ENCODE results near the gene CELA3B.

Gene CELA3B

DNA sequence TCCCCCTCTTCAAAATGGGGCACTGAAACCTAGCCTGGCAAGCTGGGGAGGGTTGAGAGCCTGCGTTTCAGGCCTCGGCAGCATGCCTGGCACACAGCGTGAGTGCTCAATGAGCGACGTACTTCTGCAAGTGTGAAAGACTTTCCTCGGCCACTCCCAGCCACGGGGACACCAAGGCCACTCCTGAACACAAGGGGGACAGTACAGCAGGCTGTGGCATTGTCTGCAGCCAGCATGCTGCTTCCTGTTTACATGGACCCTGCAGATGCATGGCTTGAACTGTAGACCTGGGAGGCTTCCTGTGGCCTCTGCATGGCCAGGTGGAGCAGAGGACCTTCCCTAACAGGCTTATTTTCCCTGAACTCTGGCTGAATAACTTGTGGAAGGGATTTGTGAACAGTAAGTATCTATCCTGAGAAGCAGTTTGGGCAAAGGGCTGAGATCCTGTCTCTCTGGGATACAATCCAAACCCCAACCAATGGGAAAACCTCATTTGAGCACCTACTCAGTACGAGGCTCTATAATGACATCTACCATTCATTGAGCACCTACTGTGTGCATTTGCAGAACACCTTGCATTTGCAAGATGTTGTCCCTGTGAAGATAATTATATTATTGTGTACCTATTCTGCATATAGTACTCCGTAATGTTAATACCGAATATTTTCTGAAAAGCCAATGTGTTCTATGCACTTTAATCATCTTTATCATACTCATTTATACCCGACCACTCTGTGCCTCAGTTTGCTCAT lies 29.8 kb upstream of the CELA3B start:
- TF ChIP-seq CTCF (IDR thresholded peaks at IDR 0.05; ENCODE audit: insufficient read depth, low read depth, low read length, missing control alignments) = no peak
- H3K4me3 ChIP-seq (ENCODE audit: low read length) = no peak overlapping the region
- no peak for DNase-seq (ENCODE audit: low read depth)

GRCh38 chr1:21950734-21951133 lies 26.1 kb upstream of the CELA3B start:
- no peak for TF ChIP-seq CTCF (IDR thresholded peaks at IDR 0.05; ENCODE audit: insufficient read depth, low read depth, low read length, missing control alignments)

DNA sequence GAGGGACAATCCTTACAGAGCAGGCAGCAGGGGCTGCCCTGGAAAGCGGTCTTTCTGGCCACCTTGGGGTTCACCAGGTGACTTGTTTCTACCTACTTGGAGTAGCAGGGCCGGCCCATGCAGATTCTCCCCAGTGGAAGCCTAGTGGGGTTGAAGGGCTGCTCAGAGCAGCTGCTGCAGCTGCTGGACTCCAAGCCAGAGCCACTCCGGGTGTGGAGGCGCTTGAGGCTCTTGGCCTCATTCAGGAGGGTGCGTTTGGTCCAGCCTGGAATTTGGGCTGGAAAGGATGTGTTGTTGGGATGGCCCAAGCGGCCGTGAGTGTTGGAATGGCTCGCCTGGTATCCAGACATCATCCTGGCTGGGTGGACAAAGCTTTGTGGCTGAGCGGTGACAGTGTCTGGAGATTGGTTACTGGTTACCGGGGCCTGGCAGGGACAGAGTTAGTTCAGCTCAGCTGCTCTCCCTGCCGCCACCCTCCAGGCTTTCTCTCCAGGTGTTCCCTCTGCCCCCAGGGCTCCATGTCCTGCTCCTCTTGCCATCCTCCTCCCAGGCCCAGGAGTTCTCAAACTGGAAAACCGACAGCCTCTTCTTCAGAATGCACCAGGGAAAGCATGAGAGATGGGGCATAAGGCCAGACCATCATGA lies 25.5 kb upstream of the CELA3B start:
- no peak for DNase-seq (ENCODE audit: low read depth)

More at GRCh38 chr1:21950734-21951133, 26.1 kb upstream of the CELA3B start:
- H3K4me3 ChIP-seq (ENCODE audit: low read length) = no peak overlapping the region
- no peak for DNase-seq (ENCODE audit: low read depth)

GRCh38 chr1:21952786-21953520 lies 23.9 kb upstream of the CELA3B start:
- no peak for TF ChIP-seq CTCF (IDR thresholded peaks at IDR 0.05; ENCODE audit: insufficient read depth, low read depth, low read length, missing control alignments)
- no peak for DNase-seq (ENCODE audit: low read depth)
- no peak overlapping the region for H3K4me3 ChIP-seq (ENCODE audit: low read length)

More for the DNA sequence above, 25.5 kb upstream of the CELA3B start:
- TF ChIP-seq CTCF (IDR thresholded peaks at IDR 0.05; ENCODE audit: insufficient read depth, low read depth, low read length, missing control alignments) = no peak
- H3K4me3 ChIP-seq (ENCODE audit: low read length) = no peak overlapping the region

DNA sequence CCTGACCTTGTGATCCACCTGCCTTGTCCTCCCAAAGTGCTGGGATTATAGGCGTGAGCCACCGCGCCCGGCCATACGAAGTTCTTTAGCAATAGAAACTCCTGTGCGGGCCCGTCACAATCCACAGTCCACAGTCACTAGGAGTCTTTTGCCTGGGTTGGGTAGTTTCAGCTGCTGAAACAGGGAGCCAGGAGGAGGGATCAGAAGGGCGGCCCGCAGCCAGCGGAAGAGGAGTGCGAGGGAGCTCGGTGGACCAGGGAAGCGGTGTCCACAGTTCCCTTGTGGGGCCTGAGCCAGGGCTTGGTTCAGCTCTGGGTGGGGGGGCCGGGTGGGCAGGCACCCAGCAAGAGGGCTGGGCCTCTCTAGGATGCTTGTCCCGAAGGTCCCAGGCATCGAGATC lies 21.8 kb upstream of the CELA3B start:
- TF ChIP-seq CTCF (IDR thresholded peaks at IDR 0.05; ENCODE audit: insufficient read depth, low read depth, low read length, missing control alignments) = no peak
- no peak for DNase-seq (ENCODE audit: low read depth)

GRCh38 chr1:21955501-21956281 lies 21.1 kb upstream of the CELA3B start:
- DNase-seq (ENCODE audit: low read depth) = peak; percentile 92
- TF ChIP-seq CTCF (IDR thresholded peaks at IDR 0.05; ENCODE audit: insufficient read depth, low read depth, low read length, missing control alignments) = no peak
- no peak overlapping the region for H3K4me3 ChIP-seq (ENCODE audit: low read length)

More for the DNA sequence above, 21.8 kb upstream of the CELA3B start:
- no peak overlapping the region for H3K4me3 ChIP-seq (ENCODE audit: low read length)

All from epithelial cell of esophagus (primary cell).